Spleen (tissue), 7 donors: ENCODE results near the gene DISC1.

Experiments used
- POLR2A ChIP-seq, 3 donors: fragments of 450-650 bp; IDR thresholded peaks; one replicate each; pipeline ENCODE4 v1.5.1; 2017; ENCODE audit warnings: antibody characterized with exemption in 3 of 3, mild to moderate bottlenecking in 1 of 3
- POLR2AphosphoS5 ChIP-seq, 3 donors: sonication (generic); formaldehyde crosslinking; IDR thresholded peaks; one replicate each; pipeline ENCODE4 v1.5.1; 2017; ENCODE audit warnings: antibody characterized with exemption in 3 of 3
- TF ChIP-seq, protein P1 (sequence below), 11 experiments: fragments of 200-600 bp in 7 of 11; fragments of 450-650 bp in 4 of 11; sonication (generic) in 4 of 11; IDR thresholded peaks in 8 of 11; conservative IDR thresholded peaks in 3 of 11; 1 replicate in 7 of 11; 2 replicates in 4 of 11; pipeline versions ENCODE4 v1.4.0 to v1.8.0; 2016 to 2021; ENCODE audit warnings: antibody characterized with exemption in 11 of 11, inconsistent platforms in 4 of 11, mild to moderate bottlenecking in 1 of 11
- donor health status: DM: no; HTN: no; CAD: no; lungs with moderate emphysema.
- donor health status: DM: no; HTN: no; CAD: no.
- donor health status: DM: no; HTN: no; CAD: no.

DNA sequence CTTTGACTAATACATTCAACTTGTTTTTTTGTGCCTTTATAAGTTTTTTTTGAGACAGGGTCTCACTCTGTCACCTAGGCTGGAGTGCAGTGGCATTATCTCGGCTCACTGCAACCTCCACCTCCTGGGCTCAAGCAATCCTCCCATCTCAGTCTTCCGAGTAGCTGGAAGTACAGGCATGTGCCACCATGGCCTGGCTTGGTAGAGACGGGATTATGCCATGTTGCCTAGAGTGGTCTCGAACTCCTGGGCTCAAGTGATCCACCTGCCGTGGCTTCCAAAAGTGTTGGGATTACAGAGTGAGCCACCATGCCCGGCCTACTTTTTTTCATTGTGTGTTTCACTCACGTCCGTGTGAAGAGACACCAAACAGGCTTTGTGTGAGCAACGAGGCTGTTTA lies 202.7 kb downstream of the DISC1 start:
- TF ChIP-seq POLR2A (IDR thresholded peaks at IDR 0.05) (no peak), POLR2AphosphoS5 (IDR thresholded peaks at IDR 0.05) (no peak)
- TF ChIP-seq, protein P1, sequence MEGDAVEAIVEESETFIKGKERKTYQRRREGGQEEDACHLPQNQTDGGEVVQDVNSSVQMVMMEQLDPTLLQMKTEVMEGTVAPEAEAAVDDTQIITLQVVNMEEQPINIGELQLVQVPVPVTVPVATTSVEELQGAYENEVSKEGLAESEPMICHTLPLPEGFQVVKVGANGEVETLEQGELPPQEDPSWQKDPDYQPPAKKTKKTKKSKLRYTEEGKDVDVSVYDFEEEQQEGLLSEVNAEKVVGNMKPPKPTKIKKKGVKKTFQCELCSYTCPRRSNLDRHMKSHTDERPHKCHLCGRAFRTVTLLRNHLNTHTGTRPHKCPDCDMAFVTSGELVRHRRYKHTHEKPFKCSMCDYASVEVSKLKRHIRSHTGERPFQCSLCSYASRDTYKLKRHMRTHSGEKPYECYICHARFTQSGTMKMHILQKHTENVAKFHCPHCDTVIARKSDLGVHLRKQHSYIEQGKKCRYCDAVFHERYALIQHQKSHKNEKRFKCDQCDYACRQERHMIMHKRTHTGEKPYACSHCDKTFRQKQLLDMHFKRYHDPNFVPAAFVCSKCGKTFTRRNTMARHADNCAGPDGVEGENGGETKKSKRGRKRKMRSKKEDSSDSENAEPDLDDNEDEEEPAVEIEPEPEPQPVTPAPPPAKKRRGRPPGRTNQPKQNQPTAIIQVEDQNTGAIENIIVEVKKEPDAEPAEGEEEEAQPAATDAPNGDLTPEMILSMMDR (IDR thresholded peaks at IDR 0.05 in 8 of 11, conservative IDR thresholded peaks at IDR 0.05 in 3 of 11): no peak
